IMR-90 (cell line): ENCODE measurements around the gene ADAMTS6. TPM values are rescaled to one million over a fixed set of nuclear protein-coding genes. Genes with fewer than 3 reads are reported as not detected.

ENCODE experiments used
- ATAC-seq: fragments of 200-7000 bp; cut with Tn5 transposase; 2 replicates; pipeline ENCODE4 v1.9.1; 2020; ENCODE audit warnings: low read depth, mild to moderate bottlenecking, moderate library complexity
- BruUV-seq: library from RNA; stranded (reverse); fragments of 400-500 nt; replicated peaks from 2 replicates; lab custom pipeline; 2021; lab: Mats Ljungman, UMichigan
- CTCF ChIA-PET: fragments of 300-600 bp; formaldehyde crosslinking; extraction: SDS; loops from one replicate; lab custom pipeline; 2021; ENCODE audit warnings: antibody characterized with exemption; lab: Yijun Ruan, JAX
- POLR2A ChIA-PET: fragments of 300-600 bp; sonication (Branson Sonifier 250); formaldehyde crosslinking; loops from one replicate; lab custom pipeline; 2022; ENCODE audit warnings: antibody characterized with exemption; ENCODE audit not compliant: unreplicated experiment; lab: Charles Lee
- DNase-seq: peaks from one replicate; pipeline ENCODE4 v3.0.0; 2013
- H2AFZ ChIP-seq: replicated peaks from 2 replicates; pipeline ENCODE3; 2013; ENCODE audit warnings: low read length, mild to moderate bottlenecking; ENCODE audit not compliant: poor library complexity
- H2AK5ac ChIP-seq: 2 replicates; pipeline ENCODE4 v1.6.1; 2013; ENCODE audit warnings: low read depth, low read length, inconsistent platforms
- H2AK9ac ChIP-seq: replicated peaks from 2 replicates; pipeline ENCODE3; 2013; ENCODE audit warnings: mild to moderate bottlenecking, low read depth, low read length, moderate library complexity; ENCODE audit not compliant: poor library complexity
- H2BK120ac ChIP-seq: 2 replicates; pipeline ENCODE4 v1.6.1; 2013; ENCODE audit warnings: low read depth, low read length, inconsistent platforms
- H2BK15ac ChIP-seq: 3 replicates; pipeline ENCODE4 v1.6.1; 2013; ENCODE audit warnings: low read depth, low read length, inconsistent platforms
- H2BK20ac ChIP-seq: 2 replicates; pipeline ENCODE4 v1.6.1; 2013; ENCODE audit warnings: low read depth, mild to moderate bottlenecking, inconsistent platforms, low read length, moderate library complexity
- H2BK5ac ChIP-seq: 2 replicates; pipeline ENCODE4 v1.6.1; 2013; ENCODE audit warnings: mild to moderate bottlenecking, low read depth, low read length, inconsistent platforms; ENCODE audit not compliant: poor library complexity, severe bottlenecking
- H3K14ac ChIP-seq: replicated peaks from 2 replicates; pipeline ENCODE4 v1.6.1; 2013; ENCODE audit warnings: low read depth, low read length, inconsistent platforms
- H3K18ac ChIP-seq: 2 replicates; pipeline ENCODE4 v1.6.1; 2013; ENCODE audit warnings: low read depth, low read length, control low read depth
- H3K23ac ChIP-seq: 2 replicates; pipeline ENCODE4 v1.6.1; 2013; ENCODE audit warnings: low read depth, low read length, inconsistent platforms
- H3K27ac ChIP-seq: 2 replicates; pipeline ENCODE4 v1.5.1; 2013; ENCODE audit warnings: mild to moderate bottlenecking, control low read depth, low read length; ENCODE audit not compliant: insufficient read depth
- H3K27me3 ChIP-seq: 2 replicates; pipeline ENCODE4 v1.6.1; 2013; ENCODE audit warnings: low read length; ENCODE audit not compliant: control insufficient read depth, insufficient read depth
- H3K36me3 ChIP-seq: 2 replicates; pipeline ENCODE4 v1.6.1; 2013; ENCODE audit warnings: low read length, mixed read lengths; ENCODE audit not compliant: control insufficient read depth, insufficient read depth
- H3K4ac ChIP-seq: 2 replicates; pipeline ENCODE4 v1.6.1; 2013; ENCODE audit warnings: low read depth, low read length, inconsistent platforms
- H3K4me1 ChIP-seq: 2 replicates; pipeline ENCODE4 v1.6.1; 2013; ENCODE audit warnings: low read length, mixed read lengths; ENCODE audit not compliant: control insufficient read depth, insufficient read depth
- H3K4me2 ChIP-seq: 2 replicates; pipeline ENCODE4 v1.6.1; 2013; ENCODE audit warnings: low read depth, mild to moderate bottlenecking, control low read depth, low read length, moderate library complexity
- H3K4me3 ChIP-seq: 2 replicates; pipeline ENCODE4 v1.5.1; 2013; ENCODE audit warnings: low read depth, mild to moderate bottlenecking, control low read depth, low read length, moderate library complexity; ENCODE audit not compliant: insufficient read depth
- H3K56ac ChIP-seq: 2 replicates; pipeline ENCODE4 v1.6.1; 2013; ENCODE audit warnings: low read length, inconsistent platforms; ENCODE audit not compliant: insufficient read depth; ENCODE audit errors: extremely low read depth
- H3K79me1 ChIP-seq, 2 experiments: 2 replicates each; pipeline ENCODE4 v1.6.1; 2013; ENCODE audit warnings: low read length in 2 of 2, inconsistent platforms in 1 of 2, low read depth in 1 of 2
- H3K9ac ChIP-seq: 2 replicates; pipeline ENCODE4 v1.6.1; 2013; ENCODE audit warnings: low read depth, low read length, control low read depth
- H3K9me1 ChIP-seq: 2 replicates; pipeline ENCODE4 v1.6.1; 2013; ENCODE audit warnings: low read length, inconsistent platforms; ENCODE audit not compliant: insufficient read depth
- H3K9me3 ChIP-seq: 2 replicates; pipeline ENCODE4 v1.6.1; 2013; ENCODE audit warnings: low read length; ENCODE audit not compliant: control insufficient read depth, insufficient read depth
- H4K20me1 ChIP-seq: 2 replicates; pipeline ENCODE4 v1.6.1; 2013; ENCODE audit warnings: low read length, inconsistent platforms; ENCODE audit not compliant: insufficient read depth
- H4K5ac ChIP-seq: 2 replicates; pipeline ENCODE4 v1.6.1; 2013; ENCODE audit warnings: mild to moderate bottlenecking, low read depth, low read length, control low read depth
- H4K8ac ChIP-seq, 2 experiments: 2 replicates each; pipeline ENCODE4 v1.6.1; 2013; ENCODE audit warnings: low read depth in 2 of 2, low read length in 2 of 2, control low read depth in 1 of 2, inconsistent platforms in 1 of 2
- H4K91ac ChIP-seq: 2 replicates; pipeline ENCODE4 v1.6.1; 2013; ENCODE audit warnings: low read depth, low read length, inconsistent platforms; ENCODE audit not compliant: insufficient read depth
- CHD1 ChIP-seq: IDR thresholded peaks from 2 replicates; pipeline ENCODE4 v1.6.1; 2012; ENCODE audit warnings: low read depth, low read length, improper control_type of control experiment
- FOS ChIP-seq: fragments of 150-350 bp; IDR thresholded peaks from 2 replicates; pipeline ENCODE4 v1.6.1; 2016; ENCODE audit warnings: low read depth, low read length
- MAFK ChIP-seq: IDR thresholded peaks from 2 replicates; pipeline ENCODE4 v1.6.1; 2012; ENCODE audit warnings: low read depth, low read length, improper control_type of control experiment
- MAZ ChIP-seq: IDR thresholded peaks from 2 replicates; pipeline ENCODE4 v1.6.1; 2012; ENCODE audit warnings: low read depth, mild to moderate bottlenecking, low read length, improper control_type of control experiment, moderate library complexity, borderline replicate concordance
- MXI1 ChIP-seq: IDR thresholded peaks from 2 replicates; pipeline ENCODE4 v1.6.1; 2012; ENCODE audit warnings: low read depth, mild to moderate bottlenecking, low read length, moderate library complexity, borderline replicate concordance
- NFE2L2 ChIP-seq: fragments of 150-350 bp; IDR thresholded peaks from 2 replicates; pipeline ENCODE4 v1.6.1; 2016; ENCODE audit warnings: low read depth, mild to moderate bottlenecking, low read length
- POLR2A ChIP-seq: IDR thresholded peaks from 2 replicates; pipeline ENCODE4 v1.6.1; 2012; ENCODE audit warnings: mild to moderate bottlenecking, low read depth, low read length
- RAD21 ChIP-seq: IDR thresholded peaks from 2 replicates; pipeline ENCODE4 v1.6.1; 2012; ENCODE audit warnings: low read length, improper control_type of control experiment
- RCOR1 ChIP-seq: IDR thresholded peaks from 2 replicates; pipeline ENCODE4 v1.6.1; 2012; ENCODE audit warnings: mild to moderate bottlenecking, low read length, improper control_type of control experiment; ENCODE audit not compliant: insufficient replicate concordance
- RFX5 ChIP-seq: IDR thresholded peaks from 2 replicates; pipeline ENCODE4 v1.8.0; 2012; ENCODE audit warnings: low read depth, mild to moderate bottlenecking, low read length, moderate library complexity
- SMC3 ChIP-seq: fragments of 150-350 bp; IDR thresholded peaks from 2 replicates; pipeline ENCODE4 v1.6.1; 2016; ENCODE audit warnings: low read depth, mild to moderate bottlenecking, antibody characterized with exemption, low read length, moderate library complexity
- USF2 ChIP-seq: fragments of 150-350 bp; IDR thresholded peaks from 2 replicates; pipeline ENCODE4 v1.6.1; 2017; ENCODE audit warnings: mild to moderate bottlenecking, antibody characterized with exemption, low read length, low read depth
- WGBS, 2 experiments: methylation state at CpG; one replicate each; pipeline versions ENCODE4 v1.1.5 to v1.1.7; 2013; ENCODE audit warnings: missing lambda C conversion rate in 2 of 2; ENCODE audit not compliant: insufficient read length in 1 of 2; ENCODE audit errors: extremely low coverage in 2 of 2; 5-methylcytosine and 5-hydroxymethylcytosine counted together
- dilution Hi-C: fragments of 300-500 bp; cut with HindIII; formaldehyde crosslinking; loops from one replicate; pipeline ENCODE4 v1.14.3; 2018; ENCODE audit warnings: low sequenced_read_pairs; ENCODE audit not compliant: unreplicated experiment
- in situ Hi-C: fragments of 300-500 bp; cut with MboI; formaldehyde crosslinking; loops from 3 replicates; pipeline ENCODE4 v1.14.3; 2019; ENCODE audit warnings: low sequenced_read_pairs, inconsistent platforms, mixed read lengths
- intact Hi-C: fragments of 100-400 bp; cut with micrococcal nuclease; formaldehyde crosslinking; loops from 2 replicates; pipeline ENCODE4 v1.10.0; 2022
- polyA plus RNA-seq, 3 experiments: library from polyadenylated mRNA; depleted of rRNA; stranded (reverse); fragments of >200 nt; gene quantifications; 2 replicates each; pipeline ENCODE4 v1.2.3, GENCODE V29; 2012; ENCODE audit warnings: low replicate concordance in 1 of 3
- total RNA-seq: library from RNA; depleted of rRNA; stranded (reverse); fragments of >200 nt; gene quantifications from 2 replicates; pipeline ENCODE4 v1.2.3, GENCODE V29; 2012
- TF ChIP-seq, protein P1 (sequence below): conservative IDR thresholded peaks from 2 replicates; pipeline ENCODE4 v1.5.1; 2012; ENCODE audit warnings: mild to moderate bottlenecking, low read depth, low read length, improper control_type of control experiment
- TF ChIP-seq, protein P2 (sequence below): fragments of 150-350 bp; IDR thresholded peaks from 2 replicates; pipeline ENCODE4 v1.6.1; 2016; ENCODE audit warnings: low read depth, mild to moderate bottlenecking, low read length, moderate library complexity, borderline replicate concordance

ADAMTS6 gene
- total and polyA plus RNA-seq, 2 of the 4 experiments (the other 2 are of a cell fraction): 23.9 to 173 TPM

DNA sequence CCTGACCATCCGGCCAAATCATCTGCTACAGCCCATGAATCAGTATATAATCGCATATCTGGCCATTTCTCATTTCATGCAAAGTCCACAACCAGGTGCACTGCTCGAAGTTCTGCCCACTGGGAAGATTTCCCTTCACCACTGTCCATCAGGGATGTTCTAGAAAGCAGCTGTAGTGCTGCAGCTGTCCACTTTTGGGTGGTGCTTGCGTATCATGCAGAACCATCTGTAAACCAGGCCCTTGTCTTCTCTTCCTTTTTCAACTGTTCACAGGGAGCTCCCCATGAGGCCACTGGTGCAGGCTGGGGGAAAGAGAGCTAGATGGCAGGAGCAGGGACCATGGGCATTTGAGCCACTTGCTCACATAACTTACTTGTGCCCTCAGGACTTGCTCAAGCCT lies 7.4 kb upstream of the ADAMTS6 start:
- no peak overlapping the region for H3K4me3 ChIP-seq
- H4K20me1 ChIP-seq: no peaks in the 10 kb centered on the region
- no peak overlapping the region for H4K91ac ChIP-seq
- H2AFZ ChIP-seq: no peak overlapping the region
- no peak overlapping the region for H2AK5ac ChIP-seq
- no peak overlapping the region for H4K5ac ChIP-seq
- POLR2A ChIA-PET: no interaction called here
- no peak overlapping the region for H3K4me2 ChIP-seq
- no peak overlapping the region for H2AK9ac ChIP-seq
- H3K9me3 ChIP-seq: no peaks in the 10 kb centered on the region
- H2BK15ac ChIP-seq: no peak overlapping the region
- H3K79me1 ChIP-seq: no peaks in the 10 kb centered on the region
- ATAC-seq (no peak), DNase-seq (no peak)
- H3K56ac ChIP-seq: no peak overlapping the region
- no peaks in the 10 kb centered on the region for H3K36me3 ChIP-seq
- intact Hi-C loops (no loop called here), dilution Hi-C loops (no loop called here), in situ Hi-C loops (loop anchor here (10.0 kb wide), 3 partner anchors 384 to 854 kb away; no protein-coding TSS in a partner anchor)
- WGBS, 2 experiments: 81% methylated on average over 3 of the region's 4 CpGs; no CpG with 5 or more reads in 1 of the 2 experiments
- no peak overlapping the region for H3K27ac ChIP-seq
- no peak overlapping the region for H3K9ac ChIP-seq
- H3K14ac ChIP-seq: no peak overlapping the region
- no peaks in the 10 kb centered on the region for H3K9me1 ChIP-seq
- H3K4me1 ChIP-seq: no peaks in the 10 kb centered on the region
- H2BK120ac ChIP-seq: no peak overlapping the region
- no peak overlapping the region for H3K23ac ChIP-seq
- TF ChIP-seq POLR2A: no peak
- TF ChIP-seq RCOR1: no peak
- no peak for TF ChIP-seq NFE2L2
- TF ChIP-seq SMC3: no peak
- no peak for TF ChIP-seq FOS
- TF ChIP-seq RFX5: no peak
- no peak for TF ChIP-seq MAZ
- TF ChIP-seq MXI1: no peak
- no peak for TF ChIP-seq RAD21
- TF ChIP-seq CHD1: no peak
- TF ChIP-seq, protein P1, sequence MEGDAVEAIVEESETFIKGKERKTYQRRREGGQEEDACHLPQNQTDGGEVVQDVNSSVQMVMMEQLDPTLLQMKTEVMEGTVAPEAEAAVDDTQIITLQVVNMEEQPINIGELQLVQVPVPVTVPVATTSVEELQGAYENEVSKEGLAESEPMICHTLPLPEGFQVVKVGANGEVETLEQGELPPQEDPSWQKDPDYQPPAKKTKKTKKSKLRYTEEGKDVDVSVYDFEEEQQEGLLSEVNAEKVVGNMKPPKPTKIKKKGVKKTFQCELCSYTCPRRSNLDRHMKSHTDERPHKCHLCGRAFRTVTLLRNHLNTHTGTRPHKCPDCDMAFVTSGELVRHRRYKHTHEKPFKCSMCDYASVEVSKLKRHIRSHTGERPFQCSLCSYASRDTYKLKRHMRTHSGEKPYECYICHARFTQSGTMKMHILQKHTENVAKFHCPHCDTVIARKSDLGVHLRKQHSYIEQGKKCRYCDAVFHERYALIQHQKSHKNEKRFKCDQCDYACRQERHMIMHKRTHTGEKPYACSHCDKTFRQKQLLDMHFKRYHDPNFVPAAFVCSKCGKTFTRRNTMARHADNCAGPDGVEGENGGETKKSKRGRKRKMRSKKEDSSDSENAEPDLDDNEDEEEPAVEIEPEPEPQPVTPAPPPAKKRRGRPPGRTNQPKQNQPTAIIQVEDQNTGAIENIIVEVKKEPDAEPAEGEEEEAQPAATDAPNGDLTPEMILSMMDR: no peak
- TF ChIP-seq USF2: no peak
- TF ChIP-seq, protein P2, sequence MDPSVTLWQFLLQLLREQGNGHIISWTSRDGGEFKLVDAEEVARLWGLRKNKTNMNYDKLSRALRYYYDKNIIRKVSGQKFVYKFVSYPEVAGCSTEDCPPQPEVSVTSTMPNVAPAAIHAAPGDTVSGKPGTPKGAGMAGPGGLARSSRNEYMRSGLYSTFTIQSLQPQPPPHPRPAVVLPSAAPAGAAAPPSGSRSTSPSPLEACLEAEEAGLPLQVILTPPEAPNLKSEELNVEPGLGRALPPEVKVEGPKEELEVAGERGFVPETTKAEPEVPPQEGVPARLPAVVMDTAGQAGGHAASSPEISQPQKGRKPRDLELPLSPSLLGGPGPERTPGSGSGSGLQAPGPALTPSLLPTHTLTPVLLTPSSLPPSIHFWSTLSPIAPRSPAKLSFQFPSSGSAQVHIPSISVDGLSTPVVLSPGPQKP: no peak
- TF ChIP-seq MAFK: no peak
- no peak overlapping the region for H3K18ac ChIP-seq
- no peak overlapping the region for H4K8ac ChIP-seq
- no peak overlapping the region for H2BK5ac ChIP-seq
- no peak overlapping the region for H2BK20ac ChIP-seq
- no TSS peak for BruUV-seq
- H3K27me3 ChIP-seq: no peaks in the 10 kb centered on the region
- CTCF ChIA-PET: no interaction called here
- no peak overlapping the region for H3K4ac ChIP-seq
